Right lung (tissue), 5 donors: ENCODE results near the gene PRR5. TPM values are rescaled to one million over a fixed set of nuclear protein-coding genes. Genes with fewer than 3 reads are reported as not detected.

Experiments used
- DNase-seq, 2 donors: peaks; one replicate each; pipeline ENCODE4 v3.0.0-alpha.2; 2013
- polyA plus RNA-seq, 5 donors: library from polyadenylated mRNA; unstranded; fragments of 120-200 nt; gene quantifications; one replicate each; pipeline versions ENCODE4 v1.2.1 to v1.2.3, GENCODE V29; 2013; ENCODE audit warnings: inconsistent platforms in 1 of 5, low replicate concordance in 1 of 5; ENCODE audit not compliant: insufficient read length in 5 of 5, insufficient read depth in 1 of 5

Gene PRR5
- polyA plus RNA-seq, 5 donors: 12.5 to 30.7 (median 20.1) TPM

DNA sequence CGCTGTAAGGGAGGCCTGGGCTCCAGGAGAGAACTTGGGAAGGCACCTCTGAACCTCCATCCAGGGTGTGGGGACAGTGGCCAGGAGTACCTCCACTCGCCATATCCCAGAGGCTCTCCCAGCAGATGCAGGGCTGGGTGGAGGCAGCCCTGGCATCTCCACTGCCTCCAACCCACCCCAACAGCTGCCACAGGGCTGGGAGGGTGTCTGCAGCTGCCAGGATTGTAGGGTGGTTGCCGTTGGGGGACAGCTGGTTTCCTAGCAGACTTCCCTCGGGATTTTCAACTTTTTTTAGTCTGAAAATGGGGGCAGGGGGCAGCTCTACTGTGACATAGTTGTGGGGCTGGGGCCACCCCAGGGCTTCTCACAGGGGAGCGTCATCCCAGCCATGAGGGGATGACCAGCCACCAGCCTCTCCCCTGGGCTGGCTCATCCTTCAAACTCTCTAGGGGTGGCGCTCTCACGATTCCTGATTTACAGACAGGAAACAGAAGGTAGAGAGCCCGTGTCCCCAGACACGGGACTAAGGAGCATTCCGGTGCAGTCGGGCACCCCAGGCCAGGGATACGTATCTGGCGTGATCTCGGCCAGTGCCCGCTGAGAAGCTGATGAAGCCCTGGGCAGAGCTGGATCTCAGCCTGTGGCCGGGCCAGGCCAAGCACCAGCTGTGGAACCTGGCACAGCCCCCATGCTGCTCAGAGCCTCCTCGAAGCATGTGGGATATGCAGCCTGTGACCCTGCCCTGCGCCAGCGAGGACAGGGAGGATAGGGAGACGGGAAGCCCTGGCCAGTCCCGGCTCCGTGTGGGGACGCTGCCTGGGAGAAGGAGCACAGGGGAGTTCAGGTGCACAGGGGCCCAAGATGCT, 9.9 kb downstream of the PRR5 start:
- DNase-seq: no peak

DNA sequence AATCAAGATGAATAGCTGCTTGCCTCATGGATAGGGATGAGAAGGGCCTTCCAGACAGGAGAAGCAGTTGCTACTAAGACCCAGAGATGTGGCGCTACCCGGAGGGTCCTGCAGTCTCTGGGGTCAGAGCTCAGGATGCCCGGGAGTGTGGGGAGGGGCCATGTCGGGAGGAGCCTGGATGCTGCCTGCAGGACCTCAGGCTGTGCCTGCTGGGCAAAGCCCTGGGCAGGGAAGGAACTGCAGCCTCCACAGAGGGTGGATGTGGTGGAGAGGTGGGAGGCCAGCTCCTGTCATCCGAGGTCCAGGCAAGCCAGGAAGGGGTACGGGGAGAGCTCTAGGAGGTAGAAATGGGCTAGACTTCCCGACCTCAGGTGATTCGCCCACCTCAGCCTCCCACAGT, 11.0 kb downstream of the PRR5 start:
- DNase-seq: no peak

DNA sequence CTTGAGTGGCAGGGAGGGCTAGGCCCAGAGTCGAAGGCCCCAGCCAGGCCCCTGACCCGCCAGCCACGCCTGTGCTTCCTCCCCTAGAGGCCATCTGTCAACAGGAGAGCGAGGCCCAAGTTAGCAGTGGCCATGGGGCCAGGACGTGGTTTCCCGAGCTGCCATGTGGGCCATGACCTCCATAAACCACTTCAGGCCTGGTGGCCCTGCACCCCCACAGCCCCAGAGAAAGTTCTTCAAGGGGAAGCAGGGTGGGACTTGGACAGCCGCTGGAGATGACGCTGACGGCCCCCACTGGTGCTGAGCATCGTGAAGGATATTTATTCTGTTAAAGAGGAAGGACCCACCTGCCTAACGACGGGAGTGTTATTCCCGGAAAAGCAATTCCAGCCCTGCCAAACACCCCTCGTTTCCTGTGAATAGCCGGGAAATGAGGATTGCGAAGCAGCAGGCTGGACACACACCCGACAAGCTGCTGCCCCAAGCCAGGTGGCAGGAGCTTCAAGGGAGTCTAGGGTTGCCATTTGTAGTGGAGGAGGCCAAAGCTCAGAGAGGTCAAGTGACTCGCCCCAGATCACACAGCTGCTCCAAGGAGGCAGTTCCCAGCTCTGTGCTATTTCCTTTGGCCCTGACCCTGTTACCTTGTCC, 12.8 kb downstream of the PRR5 start:
- DNase-seq: no peak

GRCh38 chr22:44718418-44718817, 16.4 kb downstream of the PRR5 start:
- no peak for DNase-seq

DNA sequence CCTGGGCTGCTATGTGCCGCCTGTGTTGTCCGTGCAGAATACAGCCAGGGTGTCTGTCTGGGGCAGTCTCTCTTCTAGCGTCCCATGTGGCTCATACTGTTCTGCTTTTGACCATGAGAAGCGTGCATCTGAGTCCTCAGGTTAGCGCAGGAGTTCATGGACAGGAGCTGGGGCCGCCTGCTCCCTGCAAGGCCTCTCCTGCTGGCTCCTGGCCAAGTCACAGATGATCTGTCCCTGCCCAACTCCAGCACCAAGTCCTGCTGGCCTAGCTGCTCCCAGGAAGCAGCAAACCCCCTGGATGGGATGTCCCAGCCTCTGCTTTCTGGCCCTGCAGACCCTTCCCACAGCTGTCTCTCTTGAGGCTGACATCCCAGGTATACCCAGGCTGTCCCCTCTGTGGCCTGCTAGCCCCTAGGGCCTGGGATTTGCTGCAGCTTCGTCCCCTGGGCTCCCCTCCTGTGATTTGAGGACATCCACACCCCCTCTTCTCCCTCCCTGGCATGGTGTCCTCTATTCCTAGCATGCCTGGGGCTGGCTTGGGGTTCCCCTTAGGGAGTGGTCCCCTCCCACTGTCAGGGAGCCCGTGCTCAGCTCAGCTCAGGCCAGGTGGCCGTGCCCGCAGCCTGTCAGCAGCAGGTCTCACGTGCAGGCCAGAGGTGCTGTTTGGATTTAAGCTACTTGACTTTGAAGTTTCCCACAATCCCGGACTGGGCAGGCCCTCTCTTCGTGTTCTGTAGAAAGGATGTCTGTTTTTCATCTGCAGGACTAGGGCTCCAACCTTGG, 17.8 kb downstream of the PRR5 start:
- no peak for DNase-seq

- no peak for DNase-seq
Observed at GRCh38 chr22:44721213-44721612, 19.2 kb downstream of the PRR5 start.

DNA sequence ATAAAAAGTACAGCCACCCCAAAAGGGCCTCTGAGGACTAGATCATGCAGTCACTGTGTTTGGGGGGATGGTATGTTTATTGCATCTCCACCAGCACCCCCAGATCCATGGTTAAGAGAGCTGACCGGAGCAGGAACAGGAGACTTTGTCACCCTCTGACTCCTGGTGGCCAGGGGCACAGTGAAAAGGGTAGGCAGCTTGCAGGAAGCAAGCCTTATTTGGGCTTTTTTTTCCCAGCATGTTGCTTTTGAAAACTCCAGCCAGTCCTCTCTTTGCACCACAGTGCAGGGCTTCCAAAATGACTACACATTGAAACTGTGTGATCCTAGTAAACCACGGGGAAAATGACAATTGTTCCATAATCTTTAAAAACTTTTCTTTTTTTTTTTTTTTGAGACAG, 20.6 kb downstream of the PRR5 start:
- DNase-seq: no peak

- no peak for DNase-seq
Observed at GRCh38 chr22:44723801-44724200, 21.8 kb downstream of the PRR5 start.

DNA sequence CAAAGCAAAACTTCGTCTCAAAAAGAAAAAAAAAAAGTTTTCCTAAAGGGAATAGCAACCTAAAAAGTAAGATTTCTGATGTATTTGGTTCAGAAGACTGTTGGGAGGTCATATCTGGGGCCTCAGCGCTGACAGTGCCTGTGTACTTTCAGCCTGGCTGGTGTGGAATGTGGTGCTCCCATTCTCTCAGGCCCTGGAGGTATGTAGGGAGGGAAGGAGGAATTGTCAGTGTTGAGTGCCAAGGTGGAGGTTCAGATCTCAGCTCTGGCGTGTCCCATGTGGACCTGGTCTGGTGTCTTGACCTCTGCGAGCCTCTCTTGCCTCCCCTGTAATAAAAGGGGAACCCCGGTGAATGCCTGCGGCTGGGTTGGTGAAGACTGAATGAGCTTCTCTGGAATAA, 22.4 kb downstream of the PRR5 start:
- no peak for DNase-seq

DNA sequence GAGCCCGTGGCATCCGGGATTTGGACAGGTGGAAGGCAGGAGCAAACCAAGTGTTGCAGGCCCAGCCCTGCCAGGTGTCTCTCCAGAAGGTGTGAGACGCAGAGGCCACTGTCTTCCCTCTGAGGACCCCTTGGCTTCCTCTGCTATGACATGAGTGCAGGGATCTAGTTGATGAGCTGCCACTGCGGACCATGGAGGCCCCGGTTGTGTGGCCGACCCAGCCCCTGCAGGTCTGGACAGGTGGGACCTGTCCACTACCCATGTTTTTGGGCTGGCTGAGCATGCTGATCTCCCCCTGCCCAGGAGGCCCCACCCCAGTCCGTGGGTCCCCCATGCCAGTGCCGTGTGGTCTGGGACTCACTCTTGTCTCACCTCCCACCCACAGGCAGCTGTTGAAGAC, 22.9 kb downstream of the PRR5 start:
- no peak for DNase-seq

DNA sequence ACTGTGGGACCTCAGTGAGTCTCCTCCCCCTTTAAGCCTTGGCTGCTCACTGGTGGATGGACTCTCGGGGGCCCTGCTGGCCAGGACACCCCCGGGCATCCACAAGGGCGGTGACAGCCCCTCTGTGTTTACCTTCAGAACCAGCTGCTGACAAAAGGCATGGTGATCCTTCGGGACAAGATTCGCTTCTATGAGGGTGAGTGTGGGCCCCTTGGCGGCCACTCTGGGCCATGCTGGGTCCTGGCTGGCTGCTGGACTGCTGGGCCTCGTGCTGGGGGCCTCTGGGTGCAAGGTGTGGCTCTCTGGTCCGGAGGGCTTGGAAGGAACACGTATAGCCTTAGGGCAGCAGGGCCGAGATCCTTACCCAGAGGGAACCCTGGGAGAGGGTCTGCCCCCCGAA, 24.4 kb downstream of the PRR5 start:
- no peak for DNase-seq

- no peak for DNase-seq
Observed at GRCh38 chr22:44727148-44727547, 25.1 kb downstream of the PRR5 start.

DNA sequence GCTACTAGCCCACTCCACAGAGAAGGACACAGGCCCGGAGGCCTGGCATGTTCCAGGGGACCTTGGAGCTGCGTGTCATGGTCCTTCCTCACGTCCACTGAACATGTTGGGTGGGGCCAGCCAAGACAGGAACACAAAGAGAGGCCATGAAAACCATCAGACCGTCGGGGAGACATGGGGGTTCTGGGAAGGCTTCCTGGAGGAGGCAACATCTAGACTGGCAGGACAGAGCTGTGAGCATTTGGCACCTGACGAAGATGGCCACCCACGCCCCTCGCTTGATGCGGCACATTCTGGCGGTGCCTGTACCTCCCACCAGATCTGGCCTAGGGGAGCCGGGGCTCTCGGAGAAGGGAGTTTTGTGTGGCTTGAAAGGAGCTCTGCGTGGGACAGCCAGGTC, 25.7 kb downstream of the PRR5 start:
- DNase-seq: no peak

- no peak for DNase-seq
Observed at GRCh38 chr22:44728761-44729324, 26.8 kb downstream of the PRR5 start.

GRCh38 chr22:44729391-44730021, 27.5 kb downstream of the PRR5 start:
- peak; percentile 87 to 88 for DNase-seq

DNA sequence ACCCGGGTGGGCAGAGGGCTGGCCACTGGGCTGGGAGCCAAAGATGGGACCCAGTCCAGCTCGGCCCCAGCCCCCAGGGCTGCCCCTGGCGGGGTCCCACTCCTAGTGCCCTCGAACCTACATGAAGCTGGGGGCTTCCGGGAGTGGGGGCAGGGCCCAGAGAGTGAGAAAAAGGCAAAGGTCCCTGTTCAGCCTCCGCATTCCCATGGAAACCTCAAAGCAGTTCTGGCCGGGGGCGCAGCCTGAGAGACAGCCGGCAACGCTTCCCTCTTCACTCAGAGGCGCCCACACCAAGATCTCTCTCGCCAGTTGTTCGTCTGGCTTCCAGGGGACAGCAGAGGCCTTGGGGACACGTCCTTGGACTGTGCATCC, 28.0 kb downstream of the PRR5 start:
- no peak for DNase-seq

DNA sequence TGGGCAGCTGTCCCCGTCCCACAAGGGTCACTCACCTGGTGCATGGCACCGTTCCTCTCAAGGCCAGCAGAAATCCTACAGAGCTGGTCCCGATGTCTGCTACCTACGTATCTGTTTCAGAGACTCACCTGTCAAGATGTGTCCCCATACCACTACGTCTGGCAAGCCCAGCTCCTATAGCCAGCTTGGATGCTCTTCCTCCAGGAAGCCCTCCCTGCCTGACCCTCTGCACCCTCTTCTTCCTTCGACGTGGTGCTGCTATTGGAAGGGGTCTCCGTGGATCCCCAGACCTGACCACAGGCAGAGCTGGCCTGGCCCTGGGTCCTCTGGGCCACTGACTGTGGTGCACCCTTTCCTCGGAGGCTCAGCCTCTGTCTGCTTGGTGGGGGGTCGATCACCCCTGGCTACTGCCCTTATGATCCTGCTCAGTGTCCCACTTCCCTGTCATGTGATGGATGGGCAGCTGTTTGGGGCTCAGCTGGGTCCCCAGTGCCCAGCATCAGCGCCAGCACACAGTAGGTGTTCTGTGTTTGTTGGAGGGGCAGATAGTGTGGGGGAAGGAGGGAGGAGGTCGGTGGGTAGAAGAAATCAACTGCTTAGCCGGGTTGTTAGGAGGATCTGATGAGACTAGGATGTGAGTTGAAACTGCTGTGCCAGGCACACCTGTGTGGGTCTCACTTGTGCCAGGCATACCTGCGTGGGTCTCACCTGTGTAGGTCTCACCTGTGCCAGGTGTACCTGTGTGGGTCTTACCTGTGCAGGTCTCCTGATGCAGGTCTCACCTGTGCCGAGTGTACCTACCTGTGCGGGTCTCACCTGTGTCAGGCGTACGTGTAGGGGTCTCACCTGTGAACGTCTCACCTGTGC, 28.7 kb downstream of the PRR5 start:
- no peak for DNase-seq

DNA sequence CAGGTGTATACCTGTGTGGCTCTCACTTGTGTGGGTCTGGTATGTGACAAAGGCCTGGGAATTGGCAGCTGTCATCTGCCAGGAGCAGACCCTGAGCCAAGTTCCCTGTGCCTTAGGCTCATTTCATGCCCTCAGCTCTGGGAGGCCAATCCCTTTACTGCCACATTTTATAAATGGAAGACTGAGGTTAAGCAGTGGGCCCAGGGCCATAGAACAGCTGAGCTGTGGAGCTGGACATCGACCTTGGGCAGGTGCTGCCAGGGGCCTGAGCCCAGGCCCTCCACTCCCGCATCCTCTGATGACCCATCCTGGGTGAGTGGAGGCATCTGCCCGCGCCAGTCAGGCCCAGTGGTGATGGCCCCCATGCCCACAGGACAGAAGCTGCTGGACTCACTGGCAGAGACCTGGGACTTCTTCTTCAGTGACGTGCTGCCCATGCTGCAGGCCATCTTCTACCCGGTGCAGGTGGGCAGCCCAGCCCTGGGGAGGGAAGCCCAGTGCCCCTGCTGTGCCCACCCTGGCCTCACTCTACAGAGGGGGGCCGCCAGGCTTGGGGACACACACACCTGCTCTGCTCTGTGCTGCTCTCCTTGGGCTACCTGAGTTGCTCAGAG, 29.5 kb downstream of the PRR5 start:
- DNase-seq: no peak

- DNase-seq: no peak
Observed at GRCh38 chr22:44732017-44732561, 30.1 kb downstream of the PRR5 start.

DNA sequence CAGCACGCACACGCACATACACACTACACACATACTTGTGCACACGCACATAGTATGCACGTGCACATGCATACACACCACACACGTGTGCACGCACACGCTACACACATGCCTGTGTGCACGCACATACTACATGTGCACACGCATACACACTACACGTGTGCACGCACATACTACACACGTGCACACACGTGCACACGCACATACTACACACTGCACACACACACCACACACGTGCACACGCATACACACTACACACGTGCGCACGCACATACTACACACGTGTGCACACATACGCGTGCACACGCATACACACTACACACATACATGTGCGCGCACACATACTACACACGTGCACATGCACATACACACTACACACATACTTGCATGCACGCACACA, 30.7 kb downstream of the PRR5 start:
- no peak for DNase-seq
